Thoracic aorta (tissue), 2 donors: ENCODE measurements around the gene PRKCA. TPM values are rescaled to one million over a fixed set of nuclear protein-coding genes. Genes with fewer than 3 reads are reported as not detected.

ENCODE experiments used
- ATAC-seq: fragments of 150-250 bp; one replicate; pipeline ENCODE4 v1.8.0; 2017; ENCODE audit warnings: low read depth; ENCODE audit not compliant: insufficient number of reproducible peaks, low FRiP score
- DNase-seq: peaks from one replicate; pipeline ENCODE4 v3.0.0-alpha.2; 2020; ENCODE audit warnings: low spot score
- H3K27ac ChIP-seq, 2 donors: fragments of 200-600 bp; sonication (generic); 1 replicate in 1 of 2; 2 replicates in 1 of 2; pipeline ENCODE4 v1.5.1; 2016; ENCODE audit warnings: mild to moderate bottlenecking in 2 of 2, moderate library complexity in 2 of 2
- H3K27me3 ChIP-seq: fragments of 200-600 bp; sonication (generic); replicated peaks from 2 replicates; pipeline ENCODE4 v1.6.0; 2016; ENCODE audit warnings: mild to moderate bottlenecking; ENCODE audit not compliant: insufficient read depth
- H3K36me3 ChIP-seq: fragments of 200-600 bp; sonication (generic); one replicate; pipeline ENCODE4 v1.5.1; 2016
- H3K4me1 ChIP-seq, 2 donors: fragments of 200-600 bp; sonication (generic); 1 replicate in 1 of 2; 2 replicates in 1 of 2; pipeline versions ENCODE4 v1.5.1 to v1.6.0; 2016; ENCODE audit warnings: low read depth in 2 of 2, mild to moderate bottlenecking in 1 of 2; ENCODE audit not compliant: control insufficient read depth in 1 of 2
- H3K4me3 ChIP-seq: fragments of 200-600 bp; sonication (generic); 2 replicates; pipeline ENCODE4 v1.5.1; 2016; ENCODE audit warnings: mild to moderate bottlenecking
- H3K9me3 ChIP-seq: fragments of 200-600 bp; sonication (generic); 2 replicates; pipeline ENCODE4 v1.5.1; 2016
- CTCF ChIP-seq: fragments of 200-600 bp; sonication (generic); IDR thresholded peaks from one replicate; pipeline ENCODE4 v1.5.1; 2019; ENCODE audit warnings: antibody characterized with exemption
- total RNA-seq, 2 donors: library from RNA; depleted of rRNA; stranded (reverse); fragments of >200 nt; gene quantifications; one replicate each; pipeline versions ENCODE4 v1.1.0 to v1.2.3, GENCODE V29; 2016

Gene PRKCA
- total RNA-seq, 2 donors from 2014 or later = 9.1 to 11.6 TPM

DNA sequence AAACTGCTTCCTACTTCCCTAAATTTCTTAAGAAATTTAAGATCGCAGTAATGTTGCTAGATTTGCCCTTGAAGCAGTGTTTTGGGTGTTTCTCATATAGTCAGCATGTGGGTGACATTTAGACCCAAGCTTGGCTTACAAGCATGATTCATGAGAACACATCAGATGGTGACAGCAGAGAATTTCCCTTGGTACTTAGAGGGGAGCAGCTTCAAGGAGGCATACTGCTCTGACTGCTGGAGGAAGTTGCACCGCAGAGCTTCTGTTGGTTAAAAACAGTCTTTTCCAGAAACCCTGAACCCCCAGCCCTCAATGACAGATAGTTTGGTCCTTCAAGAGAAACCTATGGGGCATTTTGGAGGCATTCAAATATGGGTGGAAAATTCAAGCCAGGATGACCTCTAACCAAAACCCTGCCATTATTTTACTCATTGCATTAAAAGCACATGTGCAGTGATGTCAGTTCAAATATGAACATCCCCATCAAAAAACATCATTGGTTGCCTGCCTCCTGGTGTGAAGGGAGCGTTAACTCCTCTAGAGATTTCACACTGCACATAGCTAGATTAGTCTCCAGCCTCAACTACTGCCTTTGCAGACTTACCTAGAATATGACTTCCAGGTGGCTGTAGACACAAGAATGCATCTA, 331.0 kb downstream of the PRKCA start:
- Histone ChIP-seq H3K4me3 (no peak overlapping the region), H3K27ac (no peak overlapping the region), H3K27me3 (no peaks in the 10 kb centered on the region), H3K4me1 (peaks cover 0 to 13% of the 10 kb centered on the region in 2 donors), H3K9me3 (no peaks in the 10 kb centered on the region), H3K36me3 (no peaks in the 10 kb centered on the region)
- TF ChIP-seq CTCF = no peak
- DNase-seq (no peak), ATAC-seq (no peak)

GRCh38 chr17:66634193-66634592, 331.8 kb downstream of the PRKCA start:
- H3K36me3 ChIP-seq = no peaks in the 10 kb centered on the region
- no peaks in the 10 kb centered on the region for H3K27me3 ChIP-seq
- H3K9me3 ChIP-seq = no peaks in the 10 kb centered on the region
- no peak for TF ChIP-seq CTCF
- ATAC-seq = no peak
- no peak overlapping the region for H3K4me3 ChIP-seq
- peaks cover 0 to 8% of the 10 kb centered on the region in 2 donors for H3K4me1 ChIP-seq
- no peak for DNase-seq
- H3K27ac ChIP-seq = no peak overlapping the region

DNA sequence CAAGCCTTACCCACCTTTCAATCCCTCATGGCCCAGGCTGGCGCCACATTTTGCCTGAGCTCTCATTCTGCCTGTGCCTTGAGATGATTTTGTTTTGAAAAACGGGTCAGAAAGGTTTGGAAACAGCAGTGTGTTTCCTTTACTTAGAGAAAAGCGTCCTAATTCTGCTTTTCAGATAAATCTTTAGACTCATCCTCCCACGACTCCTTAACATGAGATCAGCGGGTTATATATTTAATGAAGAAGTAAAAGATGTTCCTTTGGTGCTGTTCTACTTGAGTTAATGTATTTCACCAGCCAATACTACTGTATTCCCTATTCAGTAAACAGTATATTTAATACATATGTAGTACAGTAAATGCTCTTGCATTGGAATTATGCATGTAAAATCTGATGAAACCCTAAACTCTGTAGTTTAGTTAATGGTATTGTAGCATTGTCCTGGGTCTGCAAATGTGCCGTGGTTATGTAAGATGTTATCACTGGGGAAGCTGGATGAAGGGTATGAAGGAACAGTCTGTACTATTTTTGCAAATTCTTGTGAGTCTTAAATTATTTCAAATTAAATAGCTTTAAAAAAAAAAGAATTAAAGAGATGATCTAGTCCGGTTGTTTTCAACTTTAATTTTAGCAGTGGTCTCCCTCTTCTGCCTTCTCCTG, 333.1 kb downstream of the PRKCA start:
- Histone ChIP-seq H3K36me3 (no peaks in the 10 kb centered on the region), H3K9me3 (no peaks in the 10 kb centered on the region), H3K4me3 (no peak overlapping the region), H3K27me3 (no peaks in the 10 kb centered on the region), H3K4me1 (no peaks in the 10 kb centered on the region), H3K27ac (no peak overlapping the region)
- DNase-seq (no peak), ATAC-seq (no peak)
- no peak for TF ChIP-seq CTCF

DNA sequence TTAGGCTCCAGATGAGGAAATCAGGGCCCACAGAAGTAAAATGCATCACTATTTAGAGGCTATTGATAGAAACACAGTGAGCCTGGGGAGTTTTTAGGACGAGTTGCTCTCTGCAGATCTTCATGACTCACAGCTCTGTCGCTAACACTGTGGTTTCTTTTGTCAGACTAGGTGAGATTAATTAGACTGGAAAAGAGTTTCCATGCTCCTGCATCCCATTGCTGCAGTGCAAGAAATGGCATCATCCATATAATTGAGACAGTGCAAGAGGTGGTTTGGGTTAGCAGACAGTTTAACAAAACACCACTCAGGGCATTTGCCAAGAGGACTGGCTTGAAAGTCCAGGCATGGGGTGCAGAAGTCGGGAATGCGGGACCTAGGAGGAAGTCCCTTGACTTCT, 333.7 kb downstream of the PRKCA start:
- ATAC-seq (no peak), DNase-seq (no peak)
- H3K36me3 ChIP-seq = no peaks in the 10 kb centered on the region
- TF ChIP-seq CTCF = no peak
- no peak overlapping the region for H3K27ac ChIP-seq
- H3K4me1 ChIP-seq = no peaks in the 10 kb centered on the region
- no peak overlapping the region for H3K4me3 ChIP-seq
- H3K27me3 ChIP-seq = no peaks in the 10 kb centered on the region
- H3K9me3 ChIP-seq = no peaks in the 10 kb centered on the region

DNA sequence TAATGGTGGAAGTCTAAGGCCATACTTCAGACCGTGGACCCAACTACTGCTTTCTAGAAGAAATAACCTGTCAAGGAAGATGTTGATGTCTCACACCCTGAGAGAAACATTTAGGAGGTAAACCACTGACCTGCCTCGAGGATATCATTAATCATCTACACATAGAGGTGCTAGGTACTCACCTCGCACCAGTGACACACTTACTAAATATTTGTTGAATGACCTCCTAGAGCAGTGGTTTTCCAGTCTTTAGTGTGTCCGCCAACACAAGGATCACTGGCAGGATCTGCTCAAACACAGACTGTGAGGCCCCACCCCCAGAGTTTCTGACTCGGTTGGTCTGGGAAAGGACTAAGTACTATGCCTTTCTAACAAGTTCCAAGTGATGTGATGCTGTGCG, 335.1 kb downstream of the PRKCA start:
- Histone ChIP-seq H3K27me3 (no peaks in the 10 kb centered on the region), H3K4me3 (no peak overlapping the region), H3K27ac (no peak overlapping the region), H3K4me1 (no peaks in the 10 kb centered on the region), H3K9me3 (no peaks in the 10 kb centered on the region), H3K36me3 (no peaks in the 10 kb centered on the region)
- ATAC-seq = no peak
- no peak for TF ChIP-seq CTCF
- no peak for DNase-seq
